Testis (tissue), 3 donors: ENCODE measurements around the gene TLX1. TPM values are rescaled to one million over a fixed set of nuclear protein-coding genes. Genes with fewer than 3 reads are reported as not detected.

ENCODE experiments used
- DNase-seq: peaks from one replicate; pipeline ENCODE4 v3.0.0-alpha.2; 2019
- H3K27ac ChIP-seq, 2 donors: fragments of 200-600 bp; sonication (generic); one replicate each; pipeline ENCODE4 v1.5.1; 2019
- H3K27me3 ChIP-seq: fragments of 200-600 bp; sonication (generic); one replicate; pipeline ENCODE4 v1.5.1; 2019
- H3K36me3 ChIP-seq: fragments of 200-600 bp; sonication (generic); one replicate; pipeline ENCODE4 v1.5.1; 2017; ENCODE audit warnings: low read depth; ENCODE audit errors: missing control alignments
- H3K4me1 ChIP-seq: fragments of 200-600 bp; sonication (generic); one replicate; pipeline ENCODE4 v1.5.1; 2019
- H3K4me3 ChIP-seq, 2 donors: fragments of 200-600 bp; sonication (generic); one replicate each; pipeline ENCODE4 v1.5.1; 2017 to 2019
- H3K9me3 ChIP-seq: fragments of 200-600 bp; sonication (generic); one replicate; pipeline ENCODE4 v1.5.1; 2017
- POLR2A ChIP-seq: fragments of 450-650 bp; IDR thresholded peaks from one replicate; pipeline ENCODE4 v1.6.1; 2017; ENCODE audit warnings: antibody characterized with exemption, mild to moderate bottlenecking, moderate library complexity
- WGBS, 2 donors: methylation state at CpG; one replicate each; pipeline ENCODE4 v1.1.5; 2018; 5-methylcytosine and 5-hydroxymethylcytosine counted together
- intact Hi-C: fragments of 100-400 bp; cut with DNase I; formaldehyde crosslinking; loops from one replicate; pipeline ENCODE4 v1.15.1; 2023; ENCODE audit warnings: low total_unique reads
- polyA plus RNA-seq: library from polyadenylated mRNA; stranded (reverse); fragments of 350-450 nt; fragmentation: Illumina TruSeq; extraction: RNeasy Lipid Tissue Mini Kit (QIAGEN cat#74804); gene quantifications from one replicate; pipeline ENCODE4 v1.2.3, GENCODE V29; 2014; ENCODE audit warnings: low read depth, low replicate concordance; ENCODE audit not compliant: insufficient read depth
- total RNA-seq, 2 donors: library from RNA; depleted of rRNA; stranded (reverse); fragments of >200 nt; gene quantifications; one replicate each; pipeline ENCODE4 v1.2.3, GENCODE V29; 2016
- TF ChIP-seq, protein P1 (sequence below), 3 experiments: fragments of 450-650 bp in 2 of 3; fragments of 200-600 bp in 1 of 3; sonication (generic) in 1 of 3; IDR thresholded peaks; one replicate each; pipeline ENCODE4 v1.5.1; 2016 to 2019; ENCODE audit warnings: antibody characterized with exemption in 3 of 3, mild to moderate bottlenecking in 2 of 3, moderate library complexity in 1 of 3

The TLX1 gene
- total and polyA plus RNA-seq, 3 donors from 2014 or later, result 0.44 to 1.7 (median 0.99) TPM

DNA sequence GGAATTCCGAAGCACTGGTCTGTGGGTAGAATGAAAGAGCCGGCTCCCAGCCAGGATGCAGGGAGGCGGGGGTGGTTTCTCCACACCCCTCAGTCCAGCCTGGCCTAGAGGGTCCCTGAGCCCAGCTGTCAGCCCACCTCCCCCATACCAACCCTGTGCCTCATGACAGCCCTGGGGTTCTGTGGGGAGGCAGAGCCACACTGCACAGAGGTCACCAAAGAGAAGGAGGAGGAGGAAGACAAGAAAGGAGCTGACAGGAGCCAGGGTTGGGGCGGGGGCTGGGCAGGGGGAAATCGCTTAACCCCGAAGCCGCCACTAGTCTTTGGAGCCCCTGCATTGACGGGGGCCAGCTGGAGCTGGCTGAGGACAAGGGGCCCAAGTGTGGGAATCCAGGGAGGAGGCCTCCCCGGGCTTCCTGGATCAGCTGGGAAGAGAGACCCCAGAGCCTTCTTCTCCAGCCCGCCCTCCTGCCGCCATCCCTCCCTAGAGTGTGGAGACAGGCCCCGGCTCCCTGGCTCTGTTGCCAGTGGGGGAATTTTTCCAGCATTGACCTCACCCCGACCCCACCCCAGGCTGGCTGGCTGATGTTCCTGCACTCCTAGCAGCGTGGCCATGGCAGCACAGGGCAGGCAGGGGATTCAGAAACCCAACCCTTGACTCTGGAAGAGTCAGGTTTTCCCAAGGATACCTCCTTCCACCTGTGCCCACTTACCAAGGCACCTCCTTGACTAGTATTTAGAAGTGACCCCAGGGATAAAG, 36.8 kb upstream of the TLX1 start:
- Histone ChIP-seq H3K27me3 (no peaks in the 10 kb centered on the region), H3K9me3 (no peaks in the 10 kb centered on the region), H3K27ac (no peak overlapping the region), H3K36me3 (no peaks in the 10 kb centered on the region), H3K4me1 (no peaks in the 10 kb centered on the region), H3K4me3 (no peak overlapping the region)
- intact Hi-C loops, result no loop called here
- 66 to 67% methylated on average over 11 to 14 of the region's 14 CpGs for WGBS, 2 donors
- DNase-seq, result no peak
- no peak for TF ChIP-seq POLR2A
- TF ChIP-seq, protein P1, sequence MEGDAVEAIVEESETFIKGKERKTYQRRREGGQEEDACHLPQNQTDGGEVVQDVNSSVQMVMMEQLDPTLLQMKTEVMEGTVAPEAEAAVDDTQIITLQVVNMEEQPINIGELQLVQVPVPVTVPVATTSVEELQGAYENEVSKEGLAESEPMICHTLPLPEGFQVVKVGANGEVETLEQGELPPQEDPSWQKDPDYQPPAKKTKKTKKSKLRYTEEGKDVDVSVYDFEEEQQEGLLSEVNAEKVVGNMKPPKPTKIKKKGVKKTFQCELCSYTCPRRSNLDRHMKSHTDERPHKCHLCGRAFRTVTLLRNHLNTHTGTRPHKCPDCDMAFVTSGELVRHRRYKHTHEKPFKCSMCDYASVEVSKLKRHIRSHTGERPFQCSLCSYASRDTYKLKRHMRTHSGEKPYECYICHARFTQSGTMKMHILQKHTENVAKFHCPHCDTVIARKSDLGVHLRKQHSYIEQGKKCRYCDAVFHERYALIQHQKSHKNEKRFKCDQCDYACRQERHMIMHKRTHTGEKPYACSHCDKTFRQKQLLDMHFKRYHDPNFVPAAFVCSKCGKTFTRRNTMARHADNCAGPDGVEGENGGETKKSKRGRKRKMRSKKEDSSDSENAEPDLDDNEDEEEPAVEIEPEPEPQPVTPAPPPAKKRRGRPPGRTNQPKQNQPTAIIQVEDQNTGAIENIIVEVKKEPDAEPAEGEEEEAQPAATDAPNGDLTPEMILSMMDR (IDR thresholded peaks at IDR 0.05), result no peak

DNA sequence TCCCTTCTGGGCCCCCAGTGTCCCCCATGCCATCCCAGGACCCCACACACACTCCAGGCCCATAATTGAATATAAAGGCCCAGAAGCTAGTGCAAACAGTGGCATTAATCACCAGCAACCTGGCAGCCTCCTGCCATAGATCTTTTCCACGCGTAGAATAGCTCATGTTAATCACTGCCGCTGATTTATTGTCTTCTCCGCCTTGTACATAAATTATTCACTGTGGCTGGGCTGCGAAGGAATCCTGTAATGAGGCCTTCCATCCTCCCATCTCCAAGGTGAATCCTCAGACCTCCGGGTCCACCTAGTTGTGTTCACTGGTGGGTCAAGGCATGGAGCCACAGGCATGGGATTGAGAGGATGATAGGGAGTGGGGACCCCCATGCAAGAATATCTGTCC, 36.1 kb upstream of the TLX1 start:
- WGBS, 2 donors, result 68 to 79% methylated on average over 6 of the region's 6 CpGs
- Histone ChIP-seq H3K27ac (no peak overlapping the region), H3K27me3 (no peaks in the 10 kb centered on the region), H3K36me3 (no peaks in the 10 kb centered on the region), H3K4me1 (no peaks in the 10 kb centered on the region), H3K9me3 (no peaks in the 10 kb centered on the region), H3K4me3 (no peak overlapping the region)
- intact Hi-C loops, result no loop called here
- DNase-seq, result no peak
- no peak for TF ChIP-seq POLR2A
- TF ChIP-seq, protein P1 (IDR thresholded peaks at IDR 0.05), result no peak

DNA sequence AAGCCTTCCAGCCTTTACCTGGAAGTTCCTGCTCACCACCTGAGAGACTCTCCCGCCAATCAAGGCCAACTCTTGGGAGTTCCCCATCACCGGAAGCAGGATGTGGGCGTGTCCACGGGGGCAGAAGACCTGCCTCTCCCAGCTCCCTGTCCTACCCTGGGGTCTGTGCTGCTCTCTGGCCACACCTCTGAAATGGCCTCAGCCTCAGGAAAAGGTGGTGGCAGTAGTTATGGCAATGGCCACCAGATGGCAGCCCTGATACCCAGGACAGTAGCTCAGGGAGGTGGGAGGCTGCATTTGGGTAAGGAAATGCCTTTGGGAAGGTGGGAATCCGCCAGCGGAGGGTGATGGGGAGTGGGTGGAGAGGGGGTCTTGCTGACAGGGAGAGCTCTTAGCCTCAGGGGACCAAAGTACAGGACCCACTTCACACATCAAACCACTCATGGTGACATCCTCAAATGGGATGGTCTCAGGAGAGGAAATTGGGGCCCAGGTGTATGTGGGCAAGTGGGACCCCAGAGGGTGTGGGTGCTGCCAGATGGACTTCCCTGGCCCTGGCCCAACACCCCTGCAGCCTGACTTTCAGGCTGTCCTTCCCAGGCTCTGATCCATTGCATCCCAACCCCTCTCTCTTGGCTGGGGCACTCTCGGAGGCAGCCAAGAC, 35.4 kb upstream of the TLX1 start:
- WGBS, 2 donors, result 38 to 52% methylated on average over 5 to 7 of the region's 7 CpGs
- H3K36me3 ChIP-seq, result no peaks in the 10 kb centered on the region
- TF ChIP-seq, protein P1 (IDR thresholded peaks at IDR 0.05), result peak; percentile 9 to 68 (median 63)
- TF ChIP-seq POLR2A, result no peak
- intact Hi-C loops, result no loop called here
- H3K4me1 ChIP-seq, result no peaks in the 10 kb centered on the region
- peak; percentile 76 for DNase-seq
- H3K4me3 ChIP-seq, result no peak overlapping the region
- no peaks in the 10 kb centered on the region for H3K27me3 ChIP-seq
- H3K27ac ChIP-seq, result no peak overlapping the region
- H3K9me3 ChIP-seq, result no peaks in the 10 kb centered on the region

DNA sequence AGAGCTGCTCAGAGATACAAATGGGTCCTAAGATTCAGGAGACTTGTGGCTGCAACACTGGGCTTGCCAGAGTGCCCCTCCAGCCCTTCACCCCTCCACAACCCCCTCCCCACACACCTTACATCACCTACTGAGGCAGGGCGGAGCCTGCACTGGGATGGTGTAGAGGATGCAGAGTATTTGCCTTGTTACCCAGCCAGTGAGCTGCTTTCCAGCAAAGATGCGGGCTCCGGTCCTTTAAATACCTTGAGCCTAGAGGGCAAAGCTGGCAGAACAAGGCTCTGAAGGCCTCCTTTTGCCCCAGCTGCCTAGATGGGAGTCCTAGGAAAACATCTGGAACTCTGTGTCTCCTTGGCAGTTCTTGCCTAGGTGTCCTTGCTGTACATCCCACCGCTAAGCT, 34.7 kb upstream of the TLX1 start:
- intact Hi-C loops, result no loop called here
- Histone ChIP-seq H3K9me3 (no peaks in the 10 kb centered on the region), H3K27me3 (no peaks in the 10 kb centered on the region), H3K4me3 (no peak overlapping the region), H3K4me1 (no peaks in the 10 kb centered on the region), H3K27ac (no peak overlapping the region), H3K36me3 (no peaks in the 10 kb centered on the region)
- TF ChIP-seq POLR2A, result no peak
- TF ChIP-seq, protein P1 (IDR thresholded peaks at IDR 0.05), result no peak
- DNase-seq, result no peak
- WGBS, 2 donors, result 86 to 90% methylated on average over 4 of the region's 4 CpGs
